HL-60 (cell line): ENCODE measurements around the gene PLPP3.

ENCODE experiments used
- CTCF ChIP-seq: IDR thresholded peaks from one replicate; pipeline ENCODE4 v1.5.1; 2011; ENCODE audit warnings: low read length, control low read depth, inconsistent platforms; ENCODE audit not compliant: insufficient read depth
- GABPA ChIP-seq: IDR thresholded peaks from 2 replicates; pipeline ENCODE4 v1.6.1; 2012; ENCODE audit warnings: low read depth
- POLR2AphosphoS5 ChIP-seq: IDR thresholded peaks from 2 replicates; pipeline ENCODE4 v1.6.1; 2012; ENCODE audit warnings: low read depth

- TF ChIP-seq CTCF (no peak), POLR2AphosphoS5 (no peak), GABPA (no peak)
These were observed 62.7 kb downstream of the PLPP3 start for GRCh38 chr1:56516539-56517252.
